ENCODE results near the gene CCDC87.

Gene CCDC87

DNA sequence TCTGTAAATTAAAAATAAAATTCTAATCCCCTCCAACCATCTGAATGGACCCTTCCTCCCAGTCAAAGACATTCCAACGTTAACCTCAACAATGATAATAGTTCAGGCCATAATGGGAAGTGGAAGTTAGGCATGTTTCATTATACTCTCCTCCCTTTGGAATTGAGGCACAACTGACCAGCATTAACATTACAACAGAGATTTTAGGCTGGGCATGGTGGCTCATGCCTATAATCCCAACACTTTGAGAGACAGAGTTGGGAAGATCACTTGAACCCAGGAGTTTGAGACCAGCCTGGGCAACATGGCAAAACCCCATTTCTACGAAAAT lies 22.0 kb downstream of the CCDC87 start:
- no peak for DNase-seq

DNA sequence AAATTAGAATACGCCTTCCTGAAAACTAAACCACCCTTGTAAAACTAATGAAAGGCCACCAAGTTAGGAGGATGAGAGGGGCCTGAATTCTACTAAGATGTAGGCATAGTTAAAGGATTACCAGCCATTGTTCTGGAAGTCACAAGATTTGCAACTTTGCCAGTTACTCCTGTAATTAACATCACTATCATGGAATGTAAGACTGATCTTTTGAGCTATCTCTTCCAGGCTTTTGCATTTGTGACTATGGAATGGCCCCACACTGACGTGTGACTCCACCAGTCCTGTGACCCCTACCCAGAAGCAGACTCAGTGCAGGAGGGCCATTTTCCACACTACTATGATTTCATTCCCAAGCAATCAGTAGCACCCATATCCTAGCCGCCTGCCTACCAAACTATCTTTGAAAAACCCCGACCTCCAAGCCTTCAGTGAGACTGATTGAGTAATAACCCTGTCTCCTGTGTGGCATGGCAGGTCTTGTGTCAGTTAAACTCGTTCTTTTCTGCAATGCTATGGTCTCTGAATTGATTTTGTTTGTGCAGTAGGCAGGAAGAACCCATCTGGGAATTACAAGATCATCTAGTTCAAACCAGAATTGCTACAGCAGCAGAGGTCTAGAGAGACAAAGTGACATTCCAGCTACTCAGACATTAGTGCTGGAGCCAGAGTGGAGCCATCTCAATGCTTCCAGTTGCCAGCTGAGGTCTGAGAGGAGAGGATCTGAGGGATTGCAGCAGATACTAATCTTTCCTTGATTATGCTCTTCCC lies 22.6 kb downstream of the CCDC87 start:
- no peak for DNase-seq

DNA sequence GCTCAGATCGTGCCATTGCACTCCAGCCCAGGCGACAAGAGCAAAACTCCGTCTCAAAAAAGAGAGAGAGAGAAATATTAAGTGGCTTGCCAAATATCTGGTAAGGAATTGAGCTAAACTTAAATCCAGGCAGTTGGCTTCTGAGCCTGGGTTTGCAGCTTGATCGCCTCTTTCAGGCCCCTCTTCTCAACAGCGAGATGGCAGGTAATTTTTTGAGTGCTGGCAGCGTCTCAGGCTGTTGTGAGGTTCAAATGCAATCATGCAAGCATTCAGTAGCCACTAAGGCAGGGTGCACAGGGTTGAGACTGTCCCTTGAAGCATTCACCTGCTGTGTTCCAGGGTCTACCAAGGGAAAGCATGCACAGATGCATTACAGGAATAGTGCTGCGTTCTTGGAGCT lies 23.8 kb downstream of the CCDC87 start:
- no peak for DNase-seq

DNA sequence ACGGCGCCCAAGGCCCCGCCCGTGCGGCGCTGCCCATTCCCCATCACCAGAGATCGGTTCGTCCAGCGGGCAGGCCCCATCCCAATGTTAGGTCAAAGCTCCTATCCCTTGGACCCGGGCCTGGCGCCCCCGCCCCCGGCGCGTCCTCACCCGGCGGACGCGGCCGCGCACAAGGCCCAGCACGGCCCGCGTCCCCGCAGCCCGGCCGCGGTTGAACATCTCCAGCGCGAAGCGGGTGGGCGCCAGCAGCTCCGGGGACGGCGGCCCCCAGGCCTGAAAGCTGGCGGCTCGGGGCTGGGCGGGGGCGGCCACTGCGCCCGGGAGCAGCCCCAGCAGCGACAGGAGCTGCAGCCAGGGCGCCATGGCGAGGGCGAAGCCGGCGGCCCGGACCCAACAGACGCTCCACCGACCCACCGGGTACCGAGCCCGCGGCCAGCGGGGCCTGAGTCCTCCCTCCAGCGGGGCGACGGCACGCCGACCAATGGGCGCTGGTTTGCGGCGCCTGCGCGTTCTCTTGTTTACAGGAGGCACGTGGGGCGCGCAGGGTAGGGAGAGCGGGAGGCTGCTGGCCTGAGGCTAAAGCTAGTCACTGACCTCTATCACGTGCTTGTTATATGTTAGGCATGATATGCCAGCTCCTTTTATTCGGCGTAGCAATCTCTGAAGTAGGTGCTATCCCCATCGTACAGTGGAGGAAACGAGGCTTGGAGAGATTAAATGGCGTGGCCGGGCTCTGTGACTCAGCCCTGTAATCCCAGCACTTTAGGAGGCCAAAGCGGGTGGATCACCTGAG lies 24.5 kb downstream of the CCDC87 start, which contains the start of gene CTSF:
TSS of gene CTSF (minus strand) at position 483 of the 793 bp plus-strand sequence. CDS start at position 363, 120 bp downstream.
- DNase-seq, result peak; percentile 79

DNA sequence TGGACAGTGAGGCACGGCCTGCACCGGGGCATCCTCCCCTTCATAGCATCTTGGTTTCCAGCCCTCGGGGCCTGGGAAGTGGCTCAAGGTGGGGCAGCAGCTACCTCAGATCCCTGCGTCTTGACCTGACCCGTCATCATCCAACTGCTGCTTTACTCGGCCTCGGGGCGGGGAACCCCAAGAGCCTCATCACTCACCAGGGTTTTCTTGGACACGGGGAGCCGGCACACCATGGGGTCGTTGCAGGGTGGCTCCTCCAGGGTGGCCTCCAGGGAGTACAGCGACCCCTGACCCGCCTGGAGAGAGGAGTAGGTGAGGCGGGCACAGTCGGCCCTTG lies 25.1 kb downstream of the CCDC87 start:
- DNase-seq, result no peak

DNA sequence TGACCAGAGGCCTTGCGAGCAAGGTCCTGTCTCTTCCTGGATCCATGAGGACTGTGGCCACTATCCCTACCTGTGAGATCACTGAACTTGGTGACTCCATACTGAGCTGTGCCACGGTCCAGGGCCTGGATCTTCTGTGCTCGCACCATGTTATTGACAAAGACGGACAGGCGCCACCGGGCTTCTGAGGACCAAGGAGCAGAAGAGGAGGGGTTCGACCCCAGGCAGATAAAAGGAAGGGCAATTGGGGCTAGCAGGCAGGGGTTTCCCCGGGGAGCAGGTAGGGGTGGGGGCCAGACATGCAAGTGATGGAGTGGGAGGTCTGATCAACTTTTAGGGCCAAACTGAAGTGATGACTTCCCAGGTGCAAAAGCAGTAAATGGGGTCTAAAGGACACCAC lies 26.6 kb downstream of the CCDC87 start:
- no peak for DNase-seq

DNA sequence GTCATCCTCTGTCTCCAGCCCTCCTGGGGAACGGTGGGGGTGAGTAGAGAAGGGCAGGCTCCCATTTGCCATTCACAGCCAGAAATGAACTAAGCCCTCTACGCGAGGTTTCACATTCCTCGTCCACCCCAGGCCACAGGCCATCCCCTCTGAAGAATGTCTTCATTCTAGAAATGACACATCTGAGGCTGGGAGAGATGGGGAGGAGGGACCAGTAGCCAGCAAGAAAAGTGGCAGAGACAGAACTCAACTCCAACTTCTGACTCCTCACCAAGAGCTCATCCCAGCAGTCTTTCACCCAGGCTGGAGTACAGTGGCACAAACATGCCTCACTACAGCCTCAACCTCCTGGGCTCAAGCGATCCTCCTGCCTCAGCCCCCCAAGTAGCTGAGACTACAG lies 27.9 kb downstream of the CCDC87 start:
- DNase-seq, result no peak

DNA sequence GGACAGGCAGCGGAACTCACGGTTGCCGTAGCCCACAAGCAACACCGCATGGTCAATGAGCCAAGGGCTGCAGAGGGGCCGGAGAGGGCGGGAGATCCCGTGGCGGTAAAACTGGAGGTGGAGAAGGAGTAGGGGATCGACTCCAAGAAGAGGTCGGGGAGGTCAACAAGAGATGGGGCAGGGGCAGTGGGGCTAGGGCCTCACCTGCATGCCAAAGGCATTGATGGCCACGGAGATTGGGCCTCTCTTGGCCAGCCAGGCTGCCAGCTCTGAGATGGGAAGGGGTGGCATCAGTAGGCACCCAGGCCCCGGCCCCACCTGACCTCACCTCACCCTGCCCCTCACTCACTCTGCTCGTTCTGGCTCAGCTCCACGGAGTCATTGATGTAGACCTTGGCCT lies 28.3 kb downstream of the CCDC87 start:
- DNase-seq, result no peak

DNA sequence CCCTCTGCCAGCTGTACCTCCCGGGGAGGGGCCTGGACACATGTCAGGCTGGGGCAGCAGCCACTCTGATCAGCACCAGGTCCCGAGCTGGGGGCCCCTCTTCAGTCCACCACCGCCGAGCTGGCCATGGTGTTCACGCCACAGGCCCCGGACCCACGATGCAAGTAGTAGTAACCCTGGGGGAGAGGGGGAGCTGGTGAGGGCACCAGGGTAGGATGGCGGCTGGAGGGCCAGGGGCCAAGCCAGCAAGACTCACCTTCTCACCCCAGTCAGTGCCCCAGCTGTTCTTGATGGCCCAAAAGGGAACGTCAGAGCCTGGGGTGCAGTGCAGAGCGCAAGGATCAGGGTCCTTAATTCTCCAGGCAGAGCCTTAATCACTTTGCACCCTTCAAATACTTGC lies 29.0 kb downstream of the CCDC87 start:
- no peak for DNase-seq

DNA sequence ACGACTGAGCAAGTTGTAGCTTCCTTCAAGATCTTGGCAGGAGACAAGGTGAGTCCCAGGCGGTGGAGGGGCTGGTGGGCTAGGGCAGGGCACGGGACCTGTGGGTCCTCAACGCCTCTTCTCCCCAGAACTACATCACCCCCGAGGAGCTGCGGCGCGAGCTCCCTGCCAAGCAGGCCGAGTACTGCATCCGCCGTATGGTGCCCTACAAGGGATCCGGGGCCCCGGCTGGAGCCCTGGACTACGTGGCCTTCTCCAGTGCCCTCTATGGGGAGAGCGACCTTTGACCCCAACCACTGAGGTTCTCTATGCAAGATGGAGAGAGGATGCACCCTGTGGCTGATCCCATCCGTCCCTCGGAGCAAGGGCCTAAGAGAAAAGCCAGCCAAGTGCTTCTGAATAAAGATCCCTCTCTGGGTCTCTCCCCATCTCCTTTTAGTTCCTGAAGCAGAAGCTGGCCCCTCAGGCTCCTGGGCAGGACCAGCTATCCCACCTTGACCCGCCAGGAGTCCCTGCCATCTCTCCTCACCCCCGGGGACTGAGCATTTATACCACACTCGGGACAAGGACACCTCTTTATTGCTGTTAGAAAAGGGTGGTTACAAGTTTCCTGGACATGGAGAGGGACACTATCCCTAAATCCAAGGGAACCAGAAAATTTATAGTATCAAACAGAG lies 29.8 kb downstream of the CCDC87 start:
- DNase-seq, result no peak

DNA sequence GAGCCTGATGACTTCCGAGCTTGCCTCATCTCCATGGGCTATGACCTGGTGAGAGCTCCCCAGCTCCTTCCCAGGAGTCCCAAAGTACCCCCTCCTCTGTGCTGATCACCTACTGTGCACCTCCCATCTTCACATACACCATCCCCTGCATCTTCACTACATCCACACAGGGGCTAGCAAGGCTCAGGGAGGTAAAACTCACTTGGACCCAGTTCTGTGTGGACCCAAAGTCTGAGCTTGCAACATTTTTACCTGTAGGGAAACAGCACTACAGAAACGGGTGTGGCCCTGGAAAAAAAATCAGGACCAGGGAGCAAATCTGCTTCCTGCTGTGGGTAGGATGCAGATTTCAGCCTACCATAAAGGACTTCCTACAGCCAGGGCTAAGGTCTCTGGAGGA lies 30.6 kb downstream of the CCDC87 start:
- no peak for DNase-seq

DNA sequence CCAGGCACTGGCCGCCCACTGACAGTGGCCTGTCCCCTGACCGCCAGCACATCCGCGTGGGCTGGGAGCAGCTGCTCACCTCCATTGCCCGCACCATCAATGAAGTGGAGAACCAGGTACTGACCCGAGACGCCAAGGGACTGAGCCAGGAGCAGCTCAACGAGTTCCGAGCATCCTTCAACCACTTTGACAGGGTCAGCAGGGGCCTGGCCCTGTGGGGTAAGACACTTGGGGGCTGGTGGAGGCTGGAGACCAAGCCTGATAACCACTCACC lies 31.0 kb downstream of the CCDC87 start:
- DNase-seq, result no peak

DNA sequence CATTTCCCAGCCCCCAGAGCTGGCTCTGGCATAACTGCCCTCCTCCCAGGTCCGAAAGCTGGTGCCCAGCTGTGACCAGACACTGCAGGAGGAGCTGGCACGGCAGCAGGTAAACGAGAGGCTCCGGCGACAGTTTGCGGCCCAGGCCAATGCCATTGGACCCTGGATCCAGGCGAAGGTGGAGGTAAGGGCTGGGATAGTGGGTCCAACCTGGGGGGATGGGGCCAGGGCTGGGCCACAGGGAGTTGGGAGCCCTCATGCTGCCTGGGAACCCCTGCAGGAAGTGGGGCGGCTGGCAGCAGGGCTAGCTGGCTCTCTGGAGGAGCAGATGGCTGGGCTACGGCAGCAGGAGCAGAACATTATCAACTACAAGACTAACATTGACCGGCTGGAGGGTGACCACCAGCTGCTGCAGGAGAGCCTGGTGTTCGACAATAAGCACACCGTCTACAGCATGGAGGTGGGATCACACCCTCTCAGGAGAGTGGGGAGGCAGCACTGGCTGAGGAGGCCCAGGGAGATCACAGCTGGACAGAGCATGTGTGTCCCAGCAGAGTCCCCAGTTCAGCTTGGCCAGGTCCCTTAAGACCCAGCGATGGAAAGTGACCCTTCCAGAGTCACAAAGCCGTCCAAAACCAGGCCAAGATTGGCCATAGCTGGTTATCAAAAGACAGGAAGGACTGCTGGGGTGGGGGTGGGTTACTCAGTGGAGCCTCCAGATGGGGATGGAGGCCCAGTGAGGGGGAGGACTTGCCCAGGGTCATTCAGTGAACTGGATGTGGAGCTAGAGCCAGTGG lies 31.5 kb downstream of the CCDC87 start:
- no peak for DNase-seq

DNA sequence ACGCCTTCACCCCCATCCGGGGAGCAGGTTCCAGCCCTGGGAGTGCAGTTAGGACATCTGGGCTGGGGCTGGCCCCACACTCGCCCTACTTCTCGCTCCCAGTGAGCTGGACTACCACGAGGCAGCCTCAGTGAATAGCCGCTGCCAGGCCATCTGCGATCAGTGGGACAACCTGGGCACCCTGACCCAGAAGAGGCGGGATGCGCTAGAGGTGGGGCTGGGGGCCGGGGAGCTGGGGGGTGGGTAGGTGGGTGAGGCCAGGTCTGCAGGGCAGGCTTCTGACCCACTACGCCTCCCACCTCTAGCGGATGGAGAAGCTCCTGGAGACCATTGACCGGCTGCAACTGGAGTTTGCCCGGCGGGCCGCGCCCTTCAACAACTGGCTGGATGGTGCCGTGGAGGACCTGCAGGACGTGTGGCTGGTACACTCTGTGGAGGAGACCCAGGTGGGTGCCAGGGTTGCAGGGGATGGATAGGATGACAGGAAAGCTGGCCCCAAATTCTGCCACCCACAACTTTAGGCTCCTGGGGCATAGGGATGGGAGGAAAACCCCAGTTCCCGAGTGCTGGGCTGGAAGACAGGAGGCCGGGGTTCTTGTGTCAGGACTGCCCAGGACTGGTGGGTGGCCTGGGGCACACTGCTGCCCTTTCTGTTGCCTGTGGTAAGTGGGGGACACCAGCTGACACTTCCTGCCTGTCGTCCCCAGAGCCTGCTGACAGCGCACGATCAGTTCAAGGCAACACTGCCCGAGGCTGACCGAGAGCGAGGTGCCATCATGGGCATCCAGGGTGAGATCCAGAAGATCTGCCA lies 32.8 kb downstream of the CCDC87 start:
- DNase-seq, result no peak

DNA sequence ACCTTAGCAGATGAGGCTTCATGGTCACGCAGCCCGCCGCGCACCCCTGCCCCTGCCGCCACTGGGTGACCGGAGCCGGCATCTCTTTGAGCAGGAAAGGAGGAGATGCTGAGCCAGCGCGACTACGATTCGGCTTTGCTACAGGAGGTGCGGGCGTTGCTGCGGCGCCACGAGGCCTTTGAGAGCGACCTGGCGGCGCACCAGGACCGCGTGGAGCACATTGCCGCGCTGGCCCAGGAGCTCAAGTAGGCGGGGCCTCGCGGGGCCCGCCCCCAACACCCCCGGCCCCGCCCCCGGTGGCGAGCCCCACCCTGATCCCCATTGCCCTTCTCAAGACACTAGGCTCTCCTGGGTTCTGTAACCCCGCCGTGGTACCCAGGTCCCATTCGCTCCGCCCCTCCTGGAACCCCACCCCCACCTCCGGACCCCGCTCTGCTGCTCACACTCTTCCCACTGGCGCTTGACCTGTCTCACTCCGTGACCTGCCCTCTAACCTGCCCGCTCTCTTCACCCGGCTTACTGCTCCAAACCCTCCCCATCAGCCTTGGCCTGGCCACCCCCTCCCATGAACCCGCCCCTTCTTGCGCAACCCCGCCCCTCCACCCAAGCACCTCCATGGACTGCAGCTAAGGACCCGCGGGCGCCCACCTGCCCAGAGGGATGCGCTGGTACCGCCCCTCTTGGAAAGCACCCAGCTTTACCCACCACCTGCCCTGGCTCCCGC lies 33.6 kb downstream of the CCDC87 start:
- peak; percentile 50 for DNase-seq

DNA sequence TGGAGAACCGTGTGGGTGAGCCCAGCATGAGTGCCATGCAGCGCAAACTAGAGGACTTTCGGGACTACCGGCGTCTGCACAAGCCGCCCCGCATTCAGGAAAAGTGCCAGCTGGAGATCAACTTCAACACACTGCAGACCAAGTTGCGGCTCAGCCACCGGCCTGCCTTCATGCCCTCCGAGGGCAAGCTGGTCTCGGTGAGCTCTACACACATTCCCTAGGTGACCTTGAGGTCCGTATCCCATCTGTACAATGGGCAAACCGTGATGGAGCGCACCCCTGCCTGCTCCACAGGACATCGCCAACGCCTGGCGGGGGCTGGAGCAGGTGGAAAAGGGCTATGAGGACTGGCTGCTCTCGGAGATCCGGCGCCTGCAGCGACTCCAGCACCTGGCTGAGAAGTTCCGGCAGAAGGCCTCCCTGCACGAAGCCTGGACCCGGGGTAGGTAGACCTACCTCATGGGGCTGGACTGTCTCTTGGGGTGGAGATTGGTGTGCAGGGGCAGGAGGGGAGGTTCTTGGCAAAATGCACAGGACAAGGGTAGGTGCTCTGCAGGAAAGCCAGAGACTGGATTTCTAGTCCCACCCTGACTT lies 35.0 kb downstream of the CCDC87 start:
- DNase-seq, result no peak

DNA sequence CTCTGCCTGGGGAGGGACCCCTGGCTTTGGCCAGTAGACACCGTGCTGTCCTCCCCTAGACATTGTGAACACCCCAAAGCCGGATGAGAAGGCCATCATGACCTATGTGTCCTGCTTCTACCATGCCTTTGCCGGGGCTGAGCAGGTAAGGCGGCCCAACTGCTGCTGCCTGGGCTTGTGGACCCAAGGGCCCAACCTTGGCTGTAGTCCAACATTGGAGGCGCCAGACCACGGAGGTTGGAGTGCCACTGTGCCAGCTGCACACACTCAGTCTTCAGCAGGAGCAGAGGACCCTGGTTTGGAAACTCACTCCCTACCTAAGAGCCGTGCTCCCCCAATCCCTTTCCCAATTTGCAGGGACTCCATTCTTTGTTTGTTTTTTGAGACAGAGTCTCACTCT lies 36.8 kb downstream of the CCDC87 start:
- DNase-seq, result no peak

DNA sequence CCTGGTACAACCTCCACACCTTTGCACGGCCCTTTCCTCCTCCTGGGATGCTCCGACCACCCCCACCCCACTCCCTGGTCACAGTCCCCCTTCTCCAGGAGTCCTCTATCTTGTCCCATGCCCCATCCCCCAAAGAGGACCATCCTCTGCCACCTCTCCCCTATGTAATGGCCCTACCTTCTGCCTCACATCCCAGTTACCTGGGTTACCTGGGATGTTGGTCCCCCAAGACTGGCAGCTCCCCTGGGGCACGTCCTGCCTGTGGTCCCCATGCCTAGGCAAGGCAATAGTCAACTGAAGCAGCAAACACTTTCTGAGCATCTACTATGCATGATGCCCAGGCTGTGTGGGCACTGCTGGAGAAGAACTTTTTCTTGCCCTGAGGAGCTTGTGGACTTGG lies 37.4 kb downstream of the CCDC87 start:
- DNase-seq, result no peak

DNA sequence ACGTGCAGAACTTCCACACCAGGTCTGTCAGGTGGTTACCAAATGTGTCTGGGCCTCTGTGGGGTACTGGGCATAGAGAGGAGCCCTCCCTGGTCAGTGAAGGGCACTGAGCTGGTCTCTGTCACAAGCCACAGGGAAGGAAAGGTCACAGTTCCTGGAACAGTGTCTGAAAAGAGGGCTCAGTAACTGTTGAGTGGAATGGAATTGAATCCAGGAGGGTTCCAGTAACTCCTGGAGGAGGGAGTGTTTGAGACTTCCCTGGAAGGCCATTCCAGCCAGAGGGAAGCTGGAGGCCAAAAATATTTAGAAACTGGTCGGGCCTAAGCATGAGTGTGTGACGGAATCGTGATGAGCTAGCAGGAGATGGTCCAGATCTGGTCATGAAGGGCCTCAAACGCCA lies 38.3 kb downstream of the CCDC87 start:
- DNase-seq, result no peak

DNA sequence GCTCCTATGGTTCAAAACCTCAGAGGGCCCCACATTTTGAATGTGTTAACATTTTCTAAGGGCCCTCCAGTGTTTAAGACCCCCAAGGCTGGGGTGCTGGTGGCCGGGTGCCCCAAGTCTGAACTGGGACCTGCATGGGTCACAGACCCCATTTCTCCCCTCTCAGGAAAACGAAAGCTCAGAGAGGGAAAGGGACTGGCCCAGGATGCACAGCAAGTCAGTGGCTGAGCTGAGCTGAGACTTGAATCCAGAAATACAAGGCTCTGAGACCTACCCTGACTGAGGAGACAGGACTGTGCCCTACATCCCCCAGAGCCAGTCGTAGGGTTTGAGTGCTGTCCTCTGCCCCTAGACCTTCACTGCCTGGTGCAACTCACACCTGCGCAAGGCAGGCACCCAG lies 42.0 kb downstream of the CCDC87 start:
- no peak for DNase-seq

DNA sequence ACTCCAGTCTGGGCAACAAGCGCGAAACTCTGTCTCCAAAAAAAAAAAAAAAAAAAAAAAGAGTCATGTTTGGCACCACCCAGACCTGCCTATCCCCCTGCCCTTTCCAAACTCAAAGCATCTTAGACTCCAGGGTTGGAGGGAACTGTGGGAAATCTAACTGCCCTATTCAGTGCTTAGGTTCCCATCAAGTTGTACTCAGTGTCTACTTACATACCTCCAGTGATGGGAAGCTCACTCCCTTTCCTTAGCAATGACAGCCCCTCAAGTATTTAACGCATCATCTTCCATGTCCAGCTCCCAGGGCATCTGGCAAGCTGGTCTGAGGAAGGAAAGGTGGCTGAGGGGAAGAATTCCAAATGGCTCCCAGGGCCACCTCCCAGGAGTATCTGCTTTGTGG lies 43.2 kb downstream of the CCDC87 start:
- DNase-seq, result no peak

All from CD4-positive, alpha-beta T cell treated with Interleukin-10 for 1 hour (primary cell).